Keratinocyte (primary cell): ENCODE results near the gene ID3.

Experiments used
- EZH2 ChIP-seq: IDR thresholded peaks from one replicate; pipeline ENCODE4 v1.6.1; 2012; ENCODE audit warnings: inconsistent platforms, mild to moderate bottlenecking, low read length, moderate library complexity
- TF ChIP-seq, protein P1 (sequence below), 3 experiments: IDR thresholded peaks in 1 of 3; conservative IDR thresholded peaks in 1 of 3; optimal IDR thresholded peaks in 1 of 3; 2 replicates in 2 of 3; 3 replicates in 1 of 3; pipeline versions ENCODE3 to v1.5.1; 2011; ENCODE audit warnings: low read length in 3 of 3, mild to moderate bottlenecking in 3 of 3, moderate library complexity in 2 of 3, control low read depth in 1 of 3, inconsistent platforms in 1 of 3; ENCODE audit not compliant: insufficient read depth in 2 of 3; ENCODE audit errors: extremely low read depth in 1 of 3

DNA sequence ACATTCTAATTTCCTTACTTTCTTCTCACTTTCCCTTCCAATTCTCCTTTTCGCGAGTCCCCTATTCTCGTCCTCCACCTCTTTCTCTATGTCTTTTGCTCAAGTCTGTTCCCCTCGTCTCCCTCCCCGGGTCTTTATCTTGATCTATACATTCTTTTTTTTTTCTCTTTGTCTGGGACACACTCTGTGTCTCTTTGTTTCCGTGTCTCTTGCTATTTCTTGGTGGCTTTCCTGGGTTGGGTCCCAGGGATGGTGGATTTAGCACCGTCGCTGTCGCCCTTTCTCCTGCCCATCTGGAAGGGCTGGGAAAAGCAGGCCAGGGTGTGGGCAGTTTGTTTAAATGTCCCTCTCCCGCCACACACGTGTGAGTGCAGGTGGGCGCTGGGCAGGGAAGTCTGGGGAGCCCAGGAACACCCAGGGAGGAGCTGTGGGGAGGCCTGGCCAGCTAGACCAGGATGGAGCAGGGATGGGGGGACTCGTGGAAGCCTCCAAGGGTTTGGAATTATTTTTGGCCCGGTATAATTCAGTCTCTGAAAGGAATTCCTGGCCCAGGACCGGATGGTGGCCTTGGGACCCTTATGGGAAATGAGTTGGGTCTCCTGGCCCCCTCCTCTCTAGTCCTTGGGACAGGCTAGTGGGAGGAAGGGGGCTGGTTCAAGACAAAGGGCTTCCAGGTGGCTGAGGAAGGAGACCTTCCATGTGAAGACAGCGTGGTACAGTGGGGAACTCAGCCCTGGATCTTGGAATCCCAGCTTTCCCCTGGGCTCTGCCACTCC lies 9.5 kb upstream of the ID3 start:
- TF ChIP-seq, protein P1, sequence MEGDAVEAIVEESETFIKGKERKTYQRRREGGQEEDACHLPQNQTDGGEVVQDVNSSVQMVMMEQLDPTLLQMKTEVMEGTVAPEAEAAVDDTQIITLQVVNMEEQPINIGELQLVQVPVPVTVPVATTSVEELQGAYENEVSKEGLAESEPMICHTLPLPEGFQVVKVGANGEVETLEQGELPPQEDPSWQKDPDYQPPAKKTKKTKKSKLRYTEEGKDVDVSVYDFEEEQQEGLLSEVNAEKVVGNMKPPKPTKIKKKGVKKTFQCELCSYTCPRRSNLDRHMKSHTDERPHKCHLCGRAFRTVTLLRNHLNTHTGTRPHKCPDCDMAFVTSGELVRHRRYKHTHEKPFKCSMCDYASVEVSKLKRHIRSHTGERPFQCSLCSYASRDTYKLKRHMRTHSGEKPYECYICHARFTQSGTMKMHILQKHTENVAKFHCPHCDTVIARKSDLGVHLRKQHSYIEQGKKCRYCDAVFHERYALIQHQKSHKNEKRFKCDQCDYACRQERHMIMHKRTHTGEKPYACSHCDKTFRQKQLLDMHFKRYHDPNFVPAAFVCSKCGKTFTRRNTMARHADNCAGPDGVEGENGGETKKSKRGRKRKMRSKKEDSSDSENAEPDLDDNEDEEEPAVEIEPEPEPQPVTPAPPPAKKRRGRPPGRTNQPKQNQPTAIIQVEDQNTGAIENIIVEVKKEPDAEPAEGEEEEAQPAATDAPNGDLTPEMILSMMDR (optimal IDR thresholded peaks at IDR 0.05 in 1 of 3, IDR thresholded peaks at IDR 0.05 in 1 of 3, conservative IDR thresholded peaks at IDR 0.05 in 1 of 3; ENCODE audit: extremely low read depth in 1 of 3, insufficient read depth in 2 of 3, low read length in 3 of 3) = no peak
- peak; percentile 24 for TF ChIP-seq EZH2
